HG03139 (cell line): ENCODE data around the gene HIGD2A.

Experiments used
- ATAC-seq: cut with Tn5 transposase; IDR thresholded peaks from one replicate; pipeline ENCODE4 v1.9.1; 2021; ENCODE audit not compliant: unreplicated experiment

Gene HIGD2A

GRCh38 chr5:176388444-176389134 is at the start of gene HIGD2A, which contains the start of gene NOP16:
TSS of gene HIGD2A (plus strand) at chr5:176388751. CDS start at chr5:176388820, 69 bp downstream.
TSS of gene NOP16 (minus strand) at chr5:176388598. CDS start at chr5:176388539, 59 bp downstream.
- ATAC-seq, result peak; percentile 84

- ATAC-seq, result no peak
Measured at GRCh38 chr5:176339304-176339703, 49.2 kb upstream of the HIGD2A start.

DNA sequence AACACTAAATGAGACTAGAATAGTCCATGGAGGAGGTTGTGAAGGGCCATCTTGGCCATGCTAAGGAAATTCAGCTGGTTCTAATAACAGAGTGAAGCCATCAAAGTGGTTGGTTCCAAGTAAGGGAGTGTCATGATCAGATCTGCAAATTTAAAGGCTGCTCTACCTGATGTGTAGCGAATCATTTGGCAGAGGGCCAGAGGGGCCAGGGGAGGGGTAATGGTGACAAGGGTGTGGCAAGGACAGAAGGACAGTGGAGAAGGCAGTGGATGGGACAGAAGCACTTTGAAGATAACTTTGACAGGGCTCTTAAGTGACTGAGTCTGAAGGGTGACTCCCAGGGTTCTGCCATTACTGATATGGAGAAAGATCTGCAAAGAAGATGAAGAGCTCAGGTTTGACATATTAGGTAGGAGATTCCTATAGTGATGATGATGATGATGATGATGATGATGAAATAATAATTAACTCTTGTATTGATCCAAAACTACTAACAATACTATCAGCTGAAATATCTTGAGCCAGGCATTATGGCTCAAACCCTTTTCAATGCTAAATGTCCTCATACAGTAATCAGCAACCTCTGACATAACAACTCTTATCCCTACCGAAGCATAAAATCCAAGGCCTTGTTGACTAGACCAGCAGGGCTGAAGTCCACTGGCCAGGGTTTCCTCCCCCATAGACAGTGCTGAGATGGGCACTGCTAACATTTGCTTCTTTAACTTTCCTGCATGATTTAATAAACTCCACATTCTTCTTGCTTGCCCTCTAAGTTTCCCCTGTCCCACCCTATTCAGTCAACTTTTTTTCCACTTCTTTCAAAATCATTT is 47.0 kb upstream of the HIGD2A start:
- ATAC-seq, result no peak

- ATAC-seq, result no peak
Measured at GRCh38 chr5:176342158-176342483, 46.4 kb upstream of the HIGD2A start.

GRCh38 chr5:176342766-176343458 is 45.6 kb upstream of the HIGD2A start:
- no peak for ATAC-seq

DNA sequence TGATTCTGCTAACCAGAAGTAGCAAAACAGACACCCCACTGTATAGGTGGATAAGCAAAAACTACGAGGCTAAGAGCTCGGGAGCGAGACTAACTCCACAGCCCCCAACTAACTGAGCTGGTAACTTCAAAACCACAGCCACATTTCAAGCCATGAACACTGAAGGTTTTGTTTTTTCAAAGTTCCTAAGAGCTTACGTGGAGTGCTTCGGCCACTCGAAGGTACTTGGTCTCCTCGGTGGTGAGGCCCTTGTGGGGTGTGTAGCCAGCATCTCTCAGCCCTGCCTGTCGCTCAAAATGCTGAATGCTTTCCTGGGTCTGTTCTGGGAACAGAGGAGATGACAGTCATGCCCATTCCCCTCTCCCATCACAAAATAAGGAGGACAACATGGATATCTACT is 38.1 kb upstream of the HIGD2A start:
- no peak for ATAC-seq

DNA sequence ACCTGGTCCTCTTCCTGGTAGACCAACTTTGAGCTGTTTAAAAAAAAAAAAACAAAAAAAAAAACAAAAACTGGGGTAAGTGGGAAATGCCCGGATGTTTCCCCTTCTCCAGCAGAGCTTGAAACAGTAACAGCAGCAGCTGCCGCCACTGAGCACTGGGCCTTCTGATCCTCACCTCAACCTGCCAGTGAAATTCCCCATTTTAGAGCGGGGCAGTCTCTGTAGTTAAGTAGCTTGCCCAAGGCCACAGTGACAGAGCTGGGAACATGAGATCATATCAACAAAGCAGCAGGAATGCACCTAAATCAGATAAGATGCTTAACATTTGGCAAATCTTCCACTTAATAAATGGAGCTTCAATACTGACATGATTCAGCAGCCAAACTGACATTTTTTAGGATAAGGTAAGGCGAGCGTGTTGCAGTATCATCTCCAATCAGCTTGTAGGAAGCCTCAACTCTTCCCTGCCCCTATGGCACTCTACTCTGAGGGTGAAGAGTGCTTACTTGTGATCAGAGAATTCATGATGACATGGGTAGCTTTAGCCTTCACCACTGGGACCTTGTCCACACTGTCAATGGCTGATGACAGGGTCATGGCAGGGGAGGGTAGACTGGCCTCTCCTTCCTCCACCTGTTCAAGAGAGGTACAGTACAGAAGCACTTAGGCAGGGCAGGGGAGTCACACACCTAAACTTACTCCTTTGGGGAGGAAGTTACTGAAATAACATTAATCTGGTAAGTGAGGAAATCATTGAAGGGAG is 36.3 kb upstream of the HIGD2A start:
- ATAC-seq, result no peak

GRCh38 chr5:176353533-176353932 is 35.0 kb upstream of the HIGD2A start:
- no peak for ATAC-seq

DNA sequence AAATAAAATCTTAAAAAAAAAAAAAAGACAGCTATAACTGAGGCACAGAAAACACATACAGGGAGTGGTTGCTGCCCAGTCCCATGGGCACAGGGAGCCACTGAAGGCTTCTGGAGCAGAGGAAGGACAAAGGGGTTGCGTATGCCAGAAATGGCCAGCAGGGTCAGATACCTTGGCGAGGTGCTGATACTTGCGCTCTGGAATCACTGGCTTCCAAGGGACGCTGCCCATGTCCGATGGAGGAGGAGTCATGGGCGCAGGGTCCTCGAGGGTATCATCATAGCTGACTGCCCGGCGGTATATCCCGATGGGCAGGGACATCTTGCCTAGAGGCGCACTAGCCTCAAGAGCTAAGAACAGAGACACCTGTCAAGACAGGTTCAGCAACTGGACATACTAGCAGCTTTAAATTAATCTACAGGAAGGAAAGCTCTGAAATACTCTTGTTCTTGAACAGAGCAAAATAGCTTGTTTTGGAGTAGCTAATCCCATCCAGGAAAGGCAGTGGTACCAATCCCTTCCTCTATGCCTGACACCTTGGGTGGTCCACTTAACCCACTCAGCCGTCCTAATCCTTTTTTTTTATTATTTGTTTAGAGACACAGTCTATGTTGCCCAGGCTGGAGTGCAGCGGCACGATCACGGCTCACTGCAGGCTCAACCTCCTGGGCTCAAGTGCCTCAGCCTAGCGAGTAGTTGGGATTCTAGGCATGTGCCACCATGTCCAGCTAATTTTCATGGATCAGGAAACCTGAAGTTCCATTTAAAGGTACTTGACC is 33.0 kb upstream of the HIGD2A start:
- ATAC-seq, result no peak

GRCh38 chr5:176356179-176356566 is 32.4 kb upstream of the HIGD2A start:
- ATAC-seq, result no peak

- ATAC-seq, result no peak
Measured at GRCh38 chr5:176359658-176360057, 28.9 kb upstream of the HIGD2A start.

GRCh38 chr5:176360894-176361436 is 27.6 kb upstream of the HIGD2A start:
- peak; percentile 5 for ATAC-seq

DNA sequence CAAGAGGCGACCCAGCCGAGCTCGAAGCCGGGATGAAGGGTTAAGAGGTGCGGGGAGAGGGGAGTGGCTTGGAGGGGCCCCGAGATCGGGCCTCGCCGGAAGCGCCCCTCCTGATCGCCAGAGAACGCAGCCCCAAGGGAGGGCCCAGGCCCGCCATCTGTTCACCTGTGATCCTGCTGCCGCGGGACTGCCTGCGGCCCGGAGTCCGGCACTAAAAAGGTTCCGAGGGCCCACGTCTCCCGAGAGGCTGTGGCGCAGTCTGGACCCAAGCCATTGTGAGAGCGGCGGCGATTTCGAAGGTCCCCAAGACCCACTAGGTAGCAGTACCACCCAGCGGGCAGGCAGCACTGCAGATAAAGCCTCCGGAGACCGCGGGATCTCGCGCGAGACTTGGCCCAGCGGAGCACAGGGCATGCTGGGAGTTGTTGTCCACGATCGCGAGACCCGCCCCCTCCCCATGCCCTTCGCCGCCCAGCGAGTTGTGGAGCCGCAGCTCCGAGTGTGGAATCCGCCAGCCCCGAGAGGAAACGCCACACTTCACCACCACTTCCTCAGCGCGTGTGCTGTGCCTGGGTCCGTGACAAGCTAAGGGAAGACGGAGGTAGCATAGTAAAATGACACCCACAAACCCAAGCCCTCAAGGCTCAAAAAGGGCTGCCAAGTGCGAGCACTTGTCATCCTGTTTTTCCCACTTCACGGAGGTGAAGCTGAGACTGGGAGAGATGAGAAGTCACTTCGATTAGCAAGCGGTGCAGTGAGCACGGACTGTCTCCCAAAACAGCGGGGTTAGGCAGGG is 26.9 kb upstream of the HIGD2A start, which contains the start of gene KIAA1191:
KIAA1191 (minus strand) TSS at position 328 of the 796 bp plus-strand sequence. CDS start 2,256 bp downstream, outside the sequence.
- ATAC-seq, result peak; percentile 87

GRCh38 chr5:176362233-176362490 is 26.4 kb upstream of the HIGD2A start:
- ATAC-seq, result peak; percentile 16

DNA sequence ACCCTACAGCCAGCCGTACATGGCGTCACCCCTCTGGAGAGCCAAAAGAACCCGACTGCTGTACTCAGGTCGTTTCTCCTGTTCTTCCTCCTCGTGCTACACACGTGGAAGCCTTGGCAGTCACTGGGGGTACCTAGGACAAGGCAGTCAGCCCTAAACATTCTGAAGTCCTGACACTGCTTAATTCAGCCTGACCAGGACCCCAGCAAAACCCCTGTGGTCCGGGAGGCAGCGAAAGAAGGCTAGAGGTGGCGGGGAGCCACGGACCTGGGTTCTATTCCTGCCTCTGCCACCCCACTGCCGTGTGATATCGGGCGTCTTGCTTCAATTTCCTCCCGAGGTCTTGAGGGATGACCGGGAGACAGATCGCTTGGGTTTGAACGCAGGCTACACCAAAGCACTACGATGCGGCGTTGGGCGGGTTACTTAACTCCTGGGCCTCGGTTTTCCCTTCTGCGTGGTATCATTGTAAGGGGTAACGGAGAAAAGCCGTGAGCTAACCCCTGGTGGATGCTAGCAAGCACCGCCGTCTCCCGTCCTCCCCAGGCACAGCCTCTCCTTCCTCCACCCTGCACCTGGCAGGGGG is 23.7 kb upstream of the HIGD2A start:
- ATAC-seq, result no peak

- ATAC-seq, result no peak
Measured at GRCh38 chr5:176365351-176366231, 23.0 kb upstream of the HIGD2A start, which contains the start of gene ARL10. TSS of gene ARL10 (plus strand) at chr5:176365487. CDS start at chr5:176365564, 77 bp downstream.

DNA sequence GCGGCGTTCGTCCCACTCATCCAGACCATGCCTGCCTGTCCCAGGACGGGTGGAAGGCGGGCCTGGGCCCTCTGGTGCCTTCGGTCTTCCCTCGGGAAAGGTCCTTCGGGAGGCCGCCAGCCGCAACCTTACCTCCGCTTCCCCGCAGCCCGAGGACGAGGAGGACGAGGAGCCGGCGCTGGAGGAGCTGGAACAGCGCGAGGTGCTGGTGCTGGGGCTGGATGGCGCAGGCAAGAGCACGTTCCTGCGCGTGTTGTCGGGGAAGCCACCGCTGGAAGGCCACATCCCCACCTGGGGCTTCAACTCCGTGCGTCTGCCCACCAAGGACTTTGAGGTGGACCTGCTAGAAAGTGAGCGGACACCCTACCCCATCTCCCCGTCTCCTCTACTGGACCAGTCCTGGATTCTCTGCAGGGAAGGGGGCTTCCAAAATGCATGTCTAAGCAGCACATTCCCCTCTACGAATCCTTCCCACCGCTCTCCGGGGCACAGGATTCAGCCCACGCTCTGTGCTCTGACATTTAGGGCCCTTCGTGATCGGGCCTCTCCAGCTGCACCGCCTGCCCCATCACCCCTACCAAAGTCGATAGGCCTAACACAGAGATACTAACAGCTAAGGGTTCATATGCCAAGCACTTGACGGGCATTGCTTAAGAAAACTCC is 22.2 kb upstream of the HIGD2A start:
- ATAC-seq, result no peak
